Keratinocyte (primary cell): ENCODE measurements around the gene ENOSF1. TPM values are rescaled to one million over a fixed set of nuclear protein-coding genes. Genes with fewer than 3 reads are reported as not detected.

ENCODE experiments used
- DNase-seq: peaks from one replicate; pipeline ENCODE4 v3.0.0-alpha.2; 2011; ENCODE audit warnings: low read depth, missing footprints, low spot score
- FAIRE-seq: peaks from 2 replicates; lab custom pipeline; 2011; peaks lifted over from hg19 to GRCh38; lab: Jason Lieb, UNC
- H2AFZ ChIP-seq: 2 replicates; pipeline ENCODE4 v1.6.0; 2012; ENCODE audit warnings: low read length, control low read depth, inconsistent platforms; ENCODE audit not compliant: control insufficient read depth
- H3K27ac ChIP-seq: 2 replicates; pipeline ENCODE4 v1.5.1; 2011; ENCODE audit warnings: low read length; ENCODE audit not compliant: control insufficient read depth, insufficient read depth
- H3K27me3 ChIP-seq: 3 replicates; pipeline ENCODE4 v1.6.0; 2011; ENCODE audit warnings: low read length; ENCODE audit not compliant: control insufficient read depth, insufficient read depth; ENCODE audit errors: extremely low read depth
- H3K36me3 ChIP-seq, 2 experiments: 2 replicates in 1 of 2; 3 replicates in 1 of 2; pipeline ENCODE4 v1.5.1; 2011; ENCODE audit warnings: low read length in 2 of 2, mild to moderate bottlenecking in 1 of 2; ENCODE audit not compliant: control insufficient read depth in 2 of 2, insufficient read depth in 2 of 2; ENCODE audit errors: extremely low read depth in 1 of 2
- H3K4me1 ChIP-seq: 3 replicates; pipeline ENCODE4 v1.5.1; 2011; ENCODE audit warnings: low read length; ENCODE audit not compliant: control insufficient read depth, insufficient read depth; ENCODE audit errors: extremely low read depth
- H3K4me2 ChIP-seq: 3 replicates; pipeline ENCODE4 v1.6.0; 2011; ENCODE audit warnings: low read depth, low read length; ENCODE audit not compliant: control insufficient read depth, insufficient read depth; ENCODE audit errors: extremely low read depth
- H3K4me3 ChIP-seq, 3 experiments: fragments of 200-600 bp in 1 of 3; sonication (generic) in 1 of 3; 2 replicates in 2 of 3; 3 replicates in 1 of 3; pipeline ENCODE4 v1.5.1; 2011 to 2016; ENCODE audit warnings: low read length in 3 of 3, mild to moderate bottlenecking in 3 of 3, control low read depth in 2 of 3, inconsistent platforms in 1 of 3, low read depth in 1 of 3, mixed read lengths in 1 of 3, mixed run types in 1 of 3, moderate library complexity in 1 of 3; ENCODE audit not compliant: control insufficient read depth in 2 of 3, insufficient read depth in 2 of 3; ENCODE audit errors: extremely low read depth in 1 of 3
- H3K79me2 ChIP-seq: 2 replicates; pipeline ENCODE4 v1.6.0; 2012; ENCODE audit warnings: low read length; ENCODE audit not compliant: control insufficient read depth, insufficient read depth
- H3K9ac ChIP-seq: 3 replicates; pipeline ENCODE4 v1.6.0; 2011; ENCODE audit warnings: low read length; ENCODE audit not compliant: control insufficient read depth, insufficient read depth; ENCODE audit errors: extremely low read depth
- H3K9me1 ChIP-seq: 3 replicates; pipeline ENCODE4 v1.6.0; 2011; ENCODE audit warnings: low read length; ENCODE audit not compliant: control insufficient read depth, insufficient read depth; ENCODE audit errors: extremely low read depth
- H3K9me3 ChIP-seq: 2 replicates; pipeline ENCODE4 v1.5.1; 2012; ENCODE audit warnings: low read depth, low read length; ENCODE audit not compliant: control insufficient read depth
- H4K20me1 ChIP-seq: 3 replicates; pipeline ENCODE4 v1.6.0; 2011; ENCODE audit warnings: low read length; ENCODE audit not compliant: control insufficient read depth, insufficient read depth; ENCODE audit errors: extremely low read depth
- EZH2 ChIP-seq: IDR thresholded peaks from one replicate; pipeline ENCODE4 v1.6.1; 2012; ENCODE audit warnings: inconsistent platforms, mild to moderate bottlenecking, low read length, moderate library complexity
- dilution Hi-C: fragments of 300-500 bp; cut with MboI; formaldehyde crosslinking; loops from one replicate; pipeline ENCODE4 v1.7.0; 2020; ENCODE audit warnings: low sequenced_read_pairs; ENCODE audit not compliant: extremely low pct_ligation_motif_present
- polyA plus RNA-seq, 5 experiments: library from polyadenylated mRNA; depleted of rRNA in 3 of 5; stranded (reverse) in 3 of 5; stranded (forward) in 1 of 5; unstranded in 1 of 5; fragments of >200 nt; gene quantifications; 1 replicate in 1 of 5; 2 replicates in 3 of 5; 3 replicates in 1 of 5; pipeline versions ENCODE4 v1.2.1 to v1.2.3, GENCODE V29; 2011 to 2012; ENCODE audit warnings: missing spikeins in 2 of 5, low read depth in 1 of 5, low replicate concordance in 1 of 5
- TF ChIP-seq, protein P1 (sequence below), 3 experiments: IDR thresholded peaks in 1 of 3; conservative IDR thresholded peaks in 1 of 3; optimal IDR thresholded peaks in 1 of 3; 2 replicates in 2 of 3; 3 replicates in 1 of 3; pipeline versions ENCODE3 to v1.5.1; 2011; ENCODE audit warnings: low read length in 3 of 3, mild to moderate bottlenecking in 3 of 3, moderate library complexity in 2 of 3, control low read depth in 1 of 3, inconsistent platforms in 1 of 3; ENCODE audit not compliant: insufficient read depth in 2 of 3; ENCODE audit errors: extremely low read depth in 1 of 3

Gene ENOSF1
- polyA plus RNA-seq, 1 donor (not counting 4 experiments of a cell fraction or from before 2014, with no cell fraction given): 27.6 TPM

DNA sequence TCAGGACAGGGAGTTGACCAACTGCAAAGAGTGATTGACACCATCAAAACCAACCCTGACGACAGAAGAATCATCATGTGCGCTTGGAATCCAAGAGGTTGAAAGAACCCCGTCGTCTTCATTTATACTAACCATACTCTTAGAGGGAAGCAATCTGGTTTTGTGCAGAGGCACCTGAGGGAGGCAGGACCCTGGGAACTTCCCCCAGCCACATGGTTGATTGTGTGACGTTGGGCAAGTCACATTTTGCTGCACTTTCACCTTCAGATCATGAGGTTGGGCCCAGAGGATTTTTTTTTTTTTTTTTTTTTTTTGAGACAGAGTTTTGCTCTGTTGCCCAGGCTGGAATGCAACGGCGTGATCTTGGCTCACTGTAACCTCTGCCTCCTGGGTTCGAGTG is 43.4 kb downstream of the ENOSF1 start:
- Histone ChIP-seq H2AFZ (no peak overlapping the region), H3K36me3 (peaks cover 10 to 15% of the 10 kb centered on the region in 2 experiments)
- FAIRE-seq: no peak

DNA sequence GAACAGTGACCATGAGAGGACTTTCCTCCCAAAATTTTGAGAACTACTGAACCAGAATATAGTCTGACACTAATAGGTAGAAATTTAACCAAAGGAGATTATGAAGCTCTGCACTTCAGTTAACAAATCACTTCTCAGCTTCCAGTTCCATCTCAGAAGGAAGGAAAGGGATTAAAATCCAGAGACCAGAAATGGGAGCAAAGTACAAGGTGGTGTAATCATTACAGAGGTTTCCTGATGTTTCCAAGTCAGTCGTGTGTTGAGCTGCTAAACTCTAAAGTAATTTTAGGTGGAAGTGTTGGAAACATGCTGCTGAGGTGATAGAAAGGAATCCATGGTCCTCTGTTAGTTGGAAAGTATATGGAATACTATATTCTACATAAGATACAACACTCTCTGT is 44.2 kb downstream of the ENOSF1 start:
- Histone ChIP-seq H3K4me1 (no peaks in the 10 kb centered on the region), H3K9me1 (no peaks in the 10 kb centered on the region), H3K27ac (no peak overlapping the region), H2AFZ (no peak overlapping the region), H3K79me2 (peaks cover 8% of the 10 kb centered on the region), H3K4me2 (no peak overlapping the region), H3K36me3 (peaks cover 10 to 15% of the 10 kb centered on the region in 2 experiments), H4K20me1 (no peaks in the 10 kb centered on the region), H3K27me3 (no peaks in the 10 kb centered on the region), H3K9me3 (no peaks in the 10 kb centered on the region), H3K4me3 (no peak overlapping the region), H3K9ac (no peak overlapping the region)
- no peak for FAIRE-seq
- DNase-seq: no peak
- dilution Hi-C loops: no loop called here
- no peak for TF ChIP-seq EZH2
- TF ChIP-seq, protein P1, sequence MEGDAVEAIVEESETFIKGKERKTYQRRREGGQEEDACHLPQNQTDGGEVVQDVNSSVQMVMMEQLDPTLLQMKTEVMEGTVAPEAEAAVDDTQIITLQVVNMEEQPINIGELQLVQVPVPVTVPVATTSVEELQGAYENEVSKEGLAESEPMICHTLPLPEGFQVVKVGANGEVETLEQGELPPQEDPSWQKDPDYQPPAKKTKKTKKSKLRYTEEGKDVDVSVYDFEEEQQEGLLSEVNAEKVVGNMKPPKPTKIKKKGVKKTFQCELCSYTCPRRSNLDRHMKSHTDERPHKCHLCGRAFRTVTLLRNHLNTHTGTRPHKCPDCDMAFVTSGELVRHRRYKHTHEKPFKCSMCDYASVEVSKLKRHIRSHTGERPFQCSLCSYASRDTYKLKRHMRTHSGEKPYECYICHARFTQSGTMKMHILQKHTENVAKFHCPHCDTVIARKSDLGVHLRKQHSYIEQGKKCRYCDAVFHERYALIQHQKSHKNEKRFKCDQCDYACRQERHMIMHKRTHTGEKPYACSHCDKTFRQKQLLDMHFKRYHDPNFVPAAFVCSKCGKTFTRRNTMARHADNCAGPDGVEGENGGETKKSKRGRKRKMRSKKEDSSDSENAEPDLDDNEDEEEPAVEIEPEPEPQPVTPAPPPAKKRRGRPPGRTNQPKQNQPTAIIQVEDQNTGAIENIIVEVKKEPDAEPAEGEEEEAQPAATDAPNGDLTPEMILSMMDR (optimal IDR thresholded peaks at IDR 0.05 in 1 of 3, IDR thresholded peaks at IDR 0.05 in 1 of 3, conservative IDR thresholded peaks at IDR 0.05 in 1 of 3; ENCODE audit: extremely low read depth in 1 of 3, insufficient read depth in 2 of 3, low read length in 3 of 3): no peak

More for the DNA sequence above, 43.4 kb downstream of the ENOSF1 start:
- Histone ChIP-seq H3K27me3 (no peaks in the 10 kb centered on the region), H3K9me3 (no peaks in the 10 kb centered on the region), H3K27ac (no peak overlapping the region), H3K79me2 (peaks cover 8% of the 10 kb centered on the region), H3K4me2 (no peak overlapping the region), H4K20me1 (no peaks in the 10 kb centered on the region), H3K9me1 (no peaks in the 10 kb centered on the region), H3K4me1 (no peaks in the 10 kb centered on the region), H3K4me3 (no peak overlapping the region), H3K9ac (no peak overlapping the region)
- dilution Hi-C loops: no loop called here
- TF ChIP-seq, protein P1 (optimal IDR thresholded peaks at IDR 0.05 in 1 of 3, IDR thresholded peaks at IDR 0.05 in 1 of 3, conservative IDR thresholded peaks at IDR 0.05 in 1 of 3; ENCODE audit: extremely low read depth in 1 of 3, insufficient read depth in 2 of 3, low read length in 3 of 3): no peak
- TF ChIP-seq EZH2: no peak
- no peak for DNase-seq
